Lower lobe of right lung (tissue), 2 donors: ENCODE data around the gene VAT1L. TPM values are rescaled to one million over a fixed set of nuclear protein-coding genes. Genes with fewer than 3 reads are reported as not detected.

Source experiments
- ATAC-seq, 2 donors: fragments of 200-7000 bp; cut with Tn5 transposase; one replicate each; pipeline ENCODE4 v1.9.1; 2020 to 2022; ENCODE audit warnings: mild to moderate bottlenecking in 2 of 2, moderate library complexity in 2 of 2
- DNase-seq: peaks from one replicate; pipeline ENCODE4 v3.0.0-alpha.2; 2020
- H3K27ac ChIP-seq: fragments of 200-600 bp; one replicate; pipeline ENCODE4 v1.8.0; 2022
- H3K27me3 ChIP-seq: fragments of 200-600 bp; one replicate; pipeline ENCODE4 v1.8.0; 2022; ENCODE audit warnings: low read depth
- H3K36me3 ChIP-seq: fragments of 200-600 bp; one replicate; pipeline ENCODE4 v1.8.0; 2022; ENCODE audit warnings: mild to moderate bottlenecking
- H3K4me1 ChIP-seq: fragments of 200-600 bp; one replicate; pipeline ENCODE4 v1.8.0; 2022
- H3K4me3 ChIP-seq: fragments of 200-600 bp; one replicate; pipeline ENCODE4 v1.8.0; 2022; ENCODE audit warnings: mild to moderate bottlenecking
- H3K9me3 ChIP-seq: fragments of 200-600 bp; one replicate; pipeline ENCODE4 v1.8.0; 2022
- intact Hi-C: fragments of 100-400 bp; cut with DNase I; formaldehyde crosslinking; loops from one replicate; pipeline ENCODE4 v1.11.0; 2022
- total RNA-seq: library from RNA; stranded (reverse); fragmentation: NEBNext Ultra II Directional; extraction: Animal tissue kit (Norgen Biotek cat#: 25700); gene quantifications from one replicate; pipeline ENCODE4 v1.2.1, GENCODE V29; 2021
- TF ChIP-seq, protein P1 (sequence below): fragments of 200-600 bp; IDR thresholded peaks from one replicate; pipeline ENCODE4 v1.8.0; 2022; ENCODE audit warnings: antibody characterized with exemption, mild to moderate bottlenecking
- donor health status: DM: no; HTN: yes; CAD: no; lungs with severe emphysema.

VAT1L gene
- total RNA-seq, 1 donor from 2014 or later = 0.38 TPM

DNA sequence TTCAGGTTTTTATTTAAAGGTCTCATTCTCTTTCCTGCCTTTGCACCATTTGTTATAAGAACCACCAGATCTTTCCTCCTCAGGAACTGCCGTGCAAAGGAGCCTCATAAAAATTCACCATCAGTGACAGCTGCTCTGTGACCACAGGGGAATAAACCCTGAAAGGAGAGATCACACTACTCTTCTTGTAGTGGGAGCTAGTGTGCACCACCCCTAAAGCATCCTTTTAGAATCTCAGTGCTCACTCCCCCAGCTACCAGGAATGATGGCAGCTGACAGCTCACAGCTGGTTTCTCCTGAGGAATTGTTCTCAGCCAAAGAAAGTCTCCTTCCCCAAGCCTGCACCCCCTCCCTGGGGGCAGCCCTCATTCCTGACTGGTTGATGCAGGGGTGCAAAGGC lies 18.7 kb downstream of the VAT1L start:
- no peak for ATAC-seq
- TF ChIP-seq, protein P1, sequence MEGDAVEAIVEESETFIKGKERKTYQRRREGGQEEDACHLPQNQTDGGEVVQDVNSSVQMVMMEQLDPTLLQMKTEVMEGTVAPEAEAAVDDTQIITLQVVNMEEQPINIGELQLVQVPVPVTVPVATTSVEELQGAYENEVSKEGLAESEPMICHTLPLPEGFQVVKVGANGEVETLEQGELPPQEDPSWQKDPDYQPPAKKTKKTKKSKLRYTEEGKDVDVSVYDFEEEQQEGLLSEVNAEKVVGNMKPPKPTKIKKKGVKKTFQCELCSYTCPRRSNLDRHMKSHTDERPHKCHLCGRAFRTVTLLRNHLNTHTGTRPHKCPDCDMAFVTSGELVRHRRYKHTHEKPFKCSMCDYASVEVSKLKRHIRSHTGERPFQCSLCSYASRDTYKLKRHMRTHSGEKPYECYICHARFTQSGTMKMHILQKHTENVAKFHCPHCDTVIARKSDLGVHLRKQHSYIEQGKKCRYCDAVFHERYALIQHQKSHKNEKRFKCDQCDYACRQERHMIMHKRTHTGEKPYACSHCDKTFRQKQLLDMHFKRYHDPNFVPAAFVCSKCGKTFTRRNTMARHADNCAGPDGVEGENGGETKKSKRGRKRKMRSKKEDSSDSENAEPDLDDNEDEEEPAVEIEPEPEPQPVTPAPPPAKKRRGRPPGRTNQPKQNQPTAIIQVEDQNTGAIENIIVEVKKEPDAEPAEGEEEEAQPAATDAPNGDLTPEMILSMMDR = no peak
- Histone ChIP-seq H3K9me3 (no peaks in the 10 kb centered on the region), H3K27me3 (no peaks in the 10 kb centered on the region), H3K27ac (no peak overlapping the region), H3K4me3 (no peak overlapping the region), H3K4me1 (no peaks in the 10 kb centered on the region), H3K36me3 (no peaks in the 10 kb centered on the region)
- intact Hi-C loops = no loop called here
- no peak for DNase-seq

DNA sequence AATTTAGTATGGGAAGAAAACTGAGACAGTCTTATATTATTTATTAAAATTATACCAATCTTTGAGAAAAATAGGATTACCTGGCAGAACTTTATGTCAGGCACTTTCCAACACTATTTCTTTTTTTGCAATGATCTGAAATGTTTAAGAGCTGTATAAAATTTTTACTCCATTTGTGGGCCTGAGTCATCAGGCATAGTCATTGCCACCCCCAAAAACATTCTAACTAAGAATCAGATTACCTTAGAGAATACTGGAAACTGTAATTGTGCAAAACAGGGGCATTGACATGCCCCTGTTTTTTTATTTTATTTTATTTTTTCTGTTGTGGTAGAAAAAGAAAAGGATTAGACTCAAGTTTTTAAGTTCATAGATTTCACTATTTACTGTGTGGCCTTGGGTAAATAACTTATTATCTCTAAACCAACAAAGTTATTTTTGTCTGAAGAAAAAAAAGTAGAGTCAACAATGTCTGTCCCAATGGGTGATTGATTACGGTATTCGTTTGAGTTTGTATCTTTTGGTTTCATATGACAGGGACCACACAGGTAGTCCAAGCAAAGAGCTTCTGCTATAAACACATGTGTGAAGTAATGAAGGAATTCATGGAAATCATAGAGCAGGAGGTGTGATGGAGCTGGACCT lies 24.6 kb downstream of the VAT1L start:
- ATAC-seq = no peak
- Histone ChIP-seq H3K4me3 (no peak overlapping the region), H3K36me3 (no peaks in the 10 kb centered on the region), H3K27me3 (no peaks in the 10 kb centered on the region), H3K9me3 (no peaks in the 10 kb centered on the region), H3K27ac (no peak overlapping the region), H3K4me1 (no peaks in the 10 kb centered on the region)
- TF ChIP-seq, protein P1 = no peak
- DNase-seq = no peak
- intact Hi-C loops = no loop called here

DNA sequence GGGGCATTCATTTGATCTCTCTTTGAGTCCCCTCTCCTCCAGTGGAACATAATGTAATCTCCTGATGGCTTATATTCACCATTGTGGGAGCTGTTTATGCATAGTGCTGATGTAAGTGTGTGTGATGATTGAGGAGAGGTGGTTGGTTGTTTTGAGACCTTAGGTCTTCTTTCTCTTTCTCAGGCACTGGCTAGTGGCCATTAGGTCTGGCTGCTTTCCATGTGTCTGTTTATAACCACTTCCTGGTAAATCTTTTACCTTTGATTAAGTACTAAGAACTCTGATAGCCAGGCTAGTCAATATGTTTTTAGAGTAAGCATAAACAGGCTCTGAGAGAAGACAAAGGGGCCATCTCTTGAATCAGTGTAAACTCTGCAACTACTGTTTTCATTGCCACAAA lies 27.9 kb downstream of the VAT1L start:
- intact Hi-C loops = no loop called here
- Histone ChIP-seq H3K27me3 (no peaks in the 10 kb centered on the region), H3K27ac (no peak overlapping the region), H3K4me3 (no peak overlapping the region), H3K36me3 (no peaks in the 10 kb centered on the region), H3K4me1 (no peaks in the 10 kb centered on the region), H3K9me3 (no peaks in the 10 kb centered on the region)
- DNase-seq (no peak), ATAC-seq (no peak)
- TF ChIP-seq, protein P1 = no peak

DNA sequence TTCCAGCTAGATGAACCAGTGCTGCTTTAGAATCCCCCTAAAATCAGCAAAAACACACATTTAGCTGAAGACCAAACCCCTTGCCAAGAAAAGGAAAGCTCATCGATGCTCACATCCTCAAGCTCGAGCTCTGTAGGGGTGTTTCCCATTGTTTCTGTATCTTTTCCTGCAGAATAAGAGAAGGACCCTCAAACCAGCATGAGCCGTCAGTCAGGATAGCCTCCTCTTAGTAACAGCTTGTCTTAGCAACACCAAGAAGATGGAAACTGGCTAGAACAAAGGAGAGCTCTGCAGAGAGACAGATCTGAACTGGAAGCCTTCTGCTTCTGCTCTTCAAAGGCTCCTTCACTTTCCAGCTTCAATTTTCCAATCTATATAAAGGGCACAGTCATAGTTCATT lies 32.0 kb downstream of the VAT1L start:
- Histone ChIP-seq H3K27me3 (no peaks in the 10 kb centered on the region), H3K36me3 (no peaks in the 10 kb centered on the region), H3K4me3 (no peak overlapping the region), H3K4me1 (no peaks in the 10 kb centered on the region), H3K9me3 (no peaks in the 10 kb centered on the region), H3K27ac (no peak overlapping the region)
- intact Hi-C loops = no loop called here
- no peak for DNase-seq
- no peak for ATAC-seq
- TF ChIP-seq, protein P1 = no peak

DNA sequence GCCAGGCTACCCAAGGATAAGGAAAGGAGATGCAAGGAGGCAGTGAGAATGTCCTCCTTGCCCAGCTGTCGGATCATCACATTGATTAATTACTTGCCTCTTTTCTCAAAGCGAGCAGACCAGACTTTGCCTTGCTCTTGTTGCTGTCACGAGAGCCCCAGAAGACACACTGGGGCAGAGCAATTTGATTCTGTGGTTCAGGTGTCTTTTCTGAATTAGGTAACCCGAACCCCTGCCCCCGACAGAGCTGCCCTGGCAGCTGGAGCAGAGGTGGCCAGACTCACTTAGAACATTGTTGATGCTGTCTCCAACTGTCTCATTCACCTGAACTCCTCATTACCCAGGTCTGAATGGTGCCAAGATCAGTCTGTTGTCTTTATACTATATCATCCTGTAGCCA lies 34.3 kb downstream of the VAT1L start:
- no peak for ATAC-seq

More for the DNA sequence above, 34.3 kb downstream of the VAT1L start:
- H3K27ac ChIP-seq = no peak overlapping the region
- no peaks in the 10 kb centered on the region for H3K9me3 ChIP-seq
- intact Hi-C loops = no loop called here
- no peak for DNase-seq
- no peaks in the 10 kb centered on the region for H3K27me3 ChIP-seq
- no peak overlapping the region for H3K4me3 ChIP-seq
- H3K36me3 ChIP-seq = no peaks in the 10 kb centered on the region
- TF ChIP-seq, protein P1 = no peak
- no peaks in the 10 kb centered on the region for H3K4me1 ChIP-seq
